Subcutaneous adipose tissue (tissue), 4 donors: ENCODE results near the gene NRP2. TPM values are rescaled to one million over a fixed set of nuclear protein-coding genes. Genes with fewer than 3 reads are reported as not detected.

ENCODE experiments used
- total RNA-seq, 4 donors: library from RNA; depleted of rRNA; stranded (reverse); fragments of >200 nt; gene quantifications; one replicate each; pipeline ENCODE4 v1.1.0, GENCODE V29; 2016
- TF ChIP-seq, protein P1 (sequence below): fragments of 450-650 bp; IDR thresholded peaks from one replicate; pipeline ENCODE4 v1.5.1; 2016; ENCODE audit warnings: low read depth, mild to moderate bottlenecking, control low read depth, antibody characterized with exemption, moderate library complexity

The NRP2 gene
- total RNA-seq, 4 donors from 2014 or later = 29.2 to 70.9 (median 56.1) TPM

DNA sequence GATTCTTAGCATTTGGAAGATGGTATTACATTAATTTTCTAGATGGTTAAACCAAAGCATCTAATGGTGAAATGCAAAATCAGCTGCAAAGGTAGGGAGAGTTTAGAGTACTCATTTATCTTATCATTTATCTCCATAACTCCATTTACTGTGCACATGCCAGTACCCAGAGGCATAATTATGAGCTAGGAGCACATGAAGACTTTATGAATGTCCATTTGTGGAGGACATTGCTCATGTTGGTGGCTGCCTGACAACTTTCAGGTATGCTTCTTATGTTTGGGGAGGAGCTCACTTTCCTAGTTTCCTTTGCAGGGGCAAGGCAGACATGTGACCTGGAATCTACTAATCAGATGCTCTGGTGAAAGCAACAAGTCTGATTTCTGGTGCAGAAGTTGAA is 134.0 kb downstream of the NRP2 start:
- TF ChIP-seq, protein P1, sequence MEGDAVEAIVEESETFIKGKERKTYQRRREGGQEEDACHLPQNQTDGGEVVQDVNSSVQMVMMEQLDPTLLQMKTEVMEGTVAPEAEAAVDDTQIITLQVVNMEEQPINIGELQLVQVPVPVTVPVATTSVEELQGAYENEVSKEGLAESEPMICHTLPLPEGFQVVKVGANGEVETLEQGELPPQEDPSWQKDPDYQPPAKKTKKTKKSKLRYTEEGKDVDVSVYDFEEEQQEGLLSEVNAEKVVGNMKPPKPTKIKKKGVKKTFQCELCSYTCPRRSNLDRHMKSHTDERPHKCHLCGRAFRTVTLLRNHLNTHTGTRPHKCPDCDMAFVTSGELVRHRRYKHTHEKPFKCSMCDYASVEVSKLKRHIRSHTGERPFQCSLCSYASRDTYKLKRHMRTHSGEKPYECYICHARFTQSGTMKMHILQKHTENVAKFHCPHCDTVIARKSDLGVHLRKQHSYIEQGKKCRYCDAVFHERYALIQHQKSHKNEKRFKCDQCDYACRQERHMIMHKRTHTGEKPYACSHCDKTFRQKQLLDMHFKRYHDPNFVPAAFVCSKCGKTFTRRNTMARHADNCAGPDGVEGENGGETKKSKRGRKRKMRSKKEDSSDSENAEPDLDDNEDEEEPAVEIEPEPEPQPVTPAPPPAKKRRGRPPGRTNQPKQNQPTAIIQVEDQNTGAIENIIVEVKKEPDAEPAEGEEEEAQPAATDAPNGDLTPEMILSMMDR = no peak

DNA sequence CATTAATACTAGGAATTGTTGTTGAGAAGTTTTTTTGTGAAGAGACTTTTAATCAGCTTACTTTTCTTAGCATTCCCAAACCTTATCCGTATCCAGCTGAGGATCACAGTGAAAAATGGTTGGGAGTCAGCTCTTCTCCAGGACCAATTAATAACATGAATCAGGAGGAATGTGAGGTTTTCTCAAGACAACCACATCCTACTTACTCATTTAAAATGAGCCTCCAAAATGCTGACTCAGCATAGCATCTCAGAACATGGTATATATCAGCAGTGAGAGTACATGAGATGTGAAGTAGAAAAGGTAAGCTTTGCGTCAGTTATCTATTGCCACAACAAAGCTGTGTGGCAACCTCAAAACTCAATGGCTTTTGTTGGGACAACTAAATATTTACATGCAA is 140.3 kb downstream of the NRP2 start:
- TF ChIP-seq, protein P1 = no peak

DNA sequence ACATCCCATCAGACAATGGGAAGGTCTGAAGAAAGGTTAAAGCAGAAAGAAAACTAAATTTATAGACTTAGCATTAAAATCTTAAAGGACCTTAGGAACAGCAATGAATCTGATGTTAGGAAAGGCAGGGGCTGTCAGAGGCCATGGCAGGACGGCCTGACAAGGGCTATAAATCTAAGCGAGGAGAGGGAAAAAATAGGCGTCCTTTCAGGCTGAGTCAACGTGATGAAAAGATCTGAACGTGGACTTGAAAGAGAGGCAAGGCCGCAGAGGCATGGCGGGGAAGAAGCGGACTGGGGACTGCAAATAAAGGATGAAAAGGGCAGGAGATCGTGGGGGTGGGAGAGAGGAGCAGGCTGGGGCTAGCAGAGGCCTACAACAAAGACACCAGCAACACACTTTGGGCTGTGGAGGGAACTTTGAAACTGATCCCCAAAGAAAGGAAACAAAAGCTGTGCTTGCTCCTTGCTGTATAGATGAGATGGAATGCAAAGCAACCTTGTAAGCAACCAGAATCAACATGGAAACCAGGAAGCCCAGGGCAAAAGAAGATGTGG is 145.6 kb downstream of the NRP2 start:
- TF ChIP-seq, protein P1 = no peak

DNA sequence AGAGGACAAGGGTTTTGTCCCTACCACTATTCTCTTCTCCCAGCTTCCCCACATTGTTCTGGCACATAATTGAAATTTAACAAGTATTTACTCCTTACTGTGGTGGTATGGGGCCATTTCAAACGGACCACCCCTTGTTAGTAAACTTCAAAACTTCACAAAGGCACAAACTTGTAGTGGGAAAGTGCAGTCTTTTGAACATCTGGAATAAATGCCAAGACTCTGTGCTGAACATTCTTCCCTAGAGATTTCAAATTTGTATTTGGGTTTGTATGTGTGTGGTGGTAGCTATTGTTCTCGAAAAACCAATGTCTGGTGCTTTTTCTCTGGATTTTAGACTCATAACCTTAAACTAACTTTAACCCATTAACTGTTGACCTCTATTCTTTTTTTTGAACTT is 151.6 kb downstream of the NRP2 start:
- TF ChIP-seq, protein P1 = no peak

DNA sequence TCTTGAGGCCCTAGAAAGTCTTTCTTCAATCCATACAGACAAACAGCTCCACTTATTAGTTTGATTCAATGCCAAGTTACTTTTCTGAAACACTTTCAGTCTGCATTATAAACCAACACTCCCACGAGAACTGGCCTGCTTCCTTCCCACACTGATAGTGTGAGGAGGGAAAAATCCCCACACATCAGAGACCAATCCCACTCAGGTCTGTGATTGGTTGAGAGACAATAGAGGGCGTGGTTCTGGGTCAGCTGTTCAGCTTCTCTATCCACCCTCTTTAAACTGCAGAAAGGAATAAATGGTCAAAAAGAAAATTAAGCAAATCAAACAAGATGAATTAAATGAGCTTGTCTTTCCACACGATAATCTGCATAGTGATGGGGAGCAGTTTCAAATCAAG is 152.5 kb downstream of the NRP2 start:
- TF ChIP-seq, protein P1 = no peak

DNA sequence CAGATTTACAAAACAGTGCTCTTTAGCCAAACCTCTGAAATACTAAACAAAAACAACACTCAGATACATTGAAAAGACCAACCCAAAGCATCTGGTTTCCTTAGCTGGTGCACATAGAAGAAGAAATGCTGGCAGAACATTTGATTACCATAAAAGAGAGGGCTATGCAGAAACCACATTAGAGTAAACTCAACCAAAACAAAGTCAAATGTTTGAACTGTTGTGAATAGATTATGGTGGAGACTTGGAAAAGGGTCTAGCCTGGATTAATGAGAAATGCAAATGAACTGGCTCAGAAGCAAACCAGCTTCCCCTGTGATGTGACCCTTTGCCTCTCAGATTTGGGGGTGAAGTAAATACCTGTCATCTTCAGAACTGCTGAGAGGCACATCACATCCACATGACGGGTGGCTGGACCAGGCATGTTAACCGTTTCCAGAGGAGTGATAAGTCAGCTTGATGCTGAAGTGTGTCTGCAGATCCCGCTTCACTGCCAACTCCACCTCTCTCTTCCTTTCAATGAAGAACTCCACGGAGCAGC is 153.0 kb downstream of the NRP2 start:
- TF ChIP-seq, protein P1 = no peak

DNA sequence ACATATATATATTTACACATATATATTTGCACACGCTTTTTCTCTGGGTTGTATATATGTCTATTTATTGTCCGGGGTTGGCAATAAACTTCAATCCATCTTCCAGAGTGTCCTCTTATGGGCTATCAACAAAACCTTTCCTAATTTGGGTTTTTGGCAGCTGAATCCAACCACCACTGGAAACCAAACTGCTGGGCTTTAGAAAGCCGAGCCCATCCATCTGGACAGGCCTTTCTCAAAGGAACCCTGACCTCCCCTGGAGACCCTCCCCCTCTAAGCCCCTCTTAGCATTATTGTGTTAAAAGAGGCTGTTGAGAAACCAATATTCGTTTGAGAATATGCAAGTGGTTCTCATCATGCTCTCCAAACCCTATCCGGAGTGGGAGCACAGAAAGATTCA is 153.6 kb downstream of the NRP2 start:
- TF ChIP-seq, protein P1 = no peak
